ENCODE data around the gene AFAP1. TPM values are rescaled to one million over a fixed set of nuclear protein-coding genes. Genes with fewer than 3 reads are reported as not detected.

AFAP1 gene
- total and polyA plus RNA-seq, 2 of the 4 experiments (the other 2 are of a cell fraction) = 48.2 to 80.9 TPM

GRCh38 chr4:7894677-7895181 is 44.9 kb downstream of the AFAP1 start:
- BruUV-seq (replicated peaks) = no TSS peak
- Histone ChIP-seq H2BK15ac (ENCODE audit: low read depth, low read length) (peak overlapping the region; percentile 77; the same call in 1 of the 3 replicates), H4K5ac (ENCODE audit: low read depth, low read length) (peak overlapping the region; percentile 28; the same call in 1 of the 2 replicates), H4K91ac (ENCODE audit: insufficient read depth, low read depth, low read length) (0 out of 2 replicates have a peak overlapping the region, but pooled peaks have one; percentile 6), H4K8ac (ENCODE audit: low read depth in 2 of 2, low read length in 2 of 2) (peak overlapping the region; percentile 25 to 57; a peak in 2 of 4 replicates), H2BK120ac (ENCODE audit: low read depth, low read length) (peak overlapping the region; percentile 81; the same call in 1 of the 2 replicates), H3K18ac (ENCODE audit: low read depth, low read length) (peak overlapping the region; percentile 20; the same call in 1 of the 2 replicates), H3K79me1 (ENCODE audit: low read depth in 1 of 2, low read length in 2 of 2) (peaks cover 7 to 76% of the 10 kb centered on the region in 2 experiments; a peak in 3 of 4 replicates), H2AK9ac (replicated peaks; ENCODE audit: low read depth, low read length, poor library complexity) (no peak overlapping the region), H3K4me2 (ENCODE audit: low read depth, low read length) (no peak overlapping the region), H3K4me3 (ENCODE audit: insufficient read depth, low read depth, low read length) (no peak overlapping the region), H3K9ac (ENCODE audit: low read depth, low read length) (no peak overlapping the region), H3K9me1 (ENCODE audit: insufficient read depth, low read length) (peaks cover 18% of the 10 kb centered on the region), H2BK5ac (ENCODE audit: low read depth, low read length, poor library complexity, severe bottlenecking) (peak overlapping the region; percentile 81), H2AK5ac (ENCODE audit: low read depth, low read length) (peak overlapping the region; percentile 92), H3K27ac (ENCODE audit: insufficient read depth, low read length) (peak overlapping the region; percentile 37), H2AFZ (replicated peaks; ENCODE audit: low read length, poor library complexity) (no peak overlapping the region), H2BK20ac (ENCODE audit: low read depth, low read length) (0 out of 2 replicates have a peak overlapping the region, but pooled peaks have one; percentile 39), H3K14ac (replicated peaks; ENCODE audit: low read depth, low read length) (no peak overlapping the region), H4K20me1 (ENCODE audit: insufficient read depth, low read length) (peaks cover 55% of the 10 kb centered on the region), H3K9me3 (ENCODE audit: control insufficient read depth, insufficient read depth, low read length) (no peaks in the 10 kb centered on the region), H3K23ac (ENCODE audit: low read depth, low read length) (0 out of 2 replicates have a peak overlapping the region, but pooled peaks have one; percentile 60), H3K36me3 (ENCODE audit: control insufficient read depth, insufficient read depth, low read length) (peaks cover 10% of the 10 kb centered on the region), H3K4ac (ENCODE audit: low read depth, low read length) (peak overlapping the region; percentile 85; the same call in 1 of the 2 replicates), H3K56ac (ENCODE audit: extremely low read depth, insufficient read depth, low read length) (no peak overlapping the region), H3K4me1 (ENCODE audit: control insufficient read depth, insufficient read depth, low read length) (peaks cover 23% of the 10 kb centered on the region), H3K27me3 (ENCODE audit: control insufficient read depth, insufficient read depth, low read length) (no peaks in the 10 kb centered on the region)
- in situ Hi-C loops (cut with MboI; ENCODE audit: low sequenced_read_pairs) (no loop called here), dilution Hi-C loops (cut with HindIII; ENCODE audit: low sequenced_read_pairs, unreplicated experiment) (no loop called here), intact Hi-C loops (cut with micrococcal nuclease) (no loop called here)
- POLR2A ChIA-PET (ENCODE audit: unreplicated experiment) = no interaction called here
- ATAC-seq (ENCODE audit: low read depth) (no peak), DNase-seq (no peak)
- no peak for TF ChIP-seq MAZ (IDR thresholded peaks at IDR 0.05; ENCODE audit: borderline replicate concordance, low read depth, low read length)
- no peak for TF ChIP-seq BHLHE40 (IDR thresholded peaks at IDR 0.05; ENCODE audit: low read depth, low read length)
- no peak for TF ChIP-seq SMC3 (IDR thresholded peaks at IDR 0.05; ENCODE audit: low read depth, low read length)
- no peak for TF ChIP-seq CEBPB (IDR thresholded peaks at IDR 0.05; ENCODE audit: low read depth, low read length)
- TF ChIP-seq CHD1 (IDR thresholded peaks at IDR 0.05; ENCODE audit: low read depth, low read length) = no peak
- TF ChIP-seq FOS (IDR thresholded peaks at IDR 0.05; ENCODE audit: low read depth, low read length) = no peak
- TF ChIP-seq CTCF (conservative IDR thresholded peaks at IDR 0.05; ENCODE audit: low read depth, low read length) = no peak
- CTCF ChIA-PET = no interaction called here
- 91% methylated on average over 8 of the region's 15 CpGs; no CpG with 5 or more reads in 1 of the 2 experiments for WGBS, 2 experiments (ENCODE audit: extremely low coverage in 2 of 2, insufficient read length in 1 of 2)

Measured in IMR-90 (cell line).